Stromal cell of bone marrow (primary cell): ENCODE data around the gene PARP4.
"Not testable (repeated sequence)": the region's sequence is repeated elsewhere in the genome, so short reads cannot be mapped to it uniquely, and the experiment has no call there.

Source experiments
- DNase-seq: peaks from one replicate; pipeline ENCODE4 v3.0.0-alpha.2; 2012; ENCODE audit warnings: low read depth

The PARP4 gene

DNA sequence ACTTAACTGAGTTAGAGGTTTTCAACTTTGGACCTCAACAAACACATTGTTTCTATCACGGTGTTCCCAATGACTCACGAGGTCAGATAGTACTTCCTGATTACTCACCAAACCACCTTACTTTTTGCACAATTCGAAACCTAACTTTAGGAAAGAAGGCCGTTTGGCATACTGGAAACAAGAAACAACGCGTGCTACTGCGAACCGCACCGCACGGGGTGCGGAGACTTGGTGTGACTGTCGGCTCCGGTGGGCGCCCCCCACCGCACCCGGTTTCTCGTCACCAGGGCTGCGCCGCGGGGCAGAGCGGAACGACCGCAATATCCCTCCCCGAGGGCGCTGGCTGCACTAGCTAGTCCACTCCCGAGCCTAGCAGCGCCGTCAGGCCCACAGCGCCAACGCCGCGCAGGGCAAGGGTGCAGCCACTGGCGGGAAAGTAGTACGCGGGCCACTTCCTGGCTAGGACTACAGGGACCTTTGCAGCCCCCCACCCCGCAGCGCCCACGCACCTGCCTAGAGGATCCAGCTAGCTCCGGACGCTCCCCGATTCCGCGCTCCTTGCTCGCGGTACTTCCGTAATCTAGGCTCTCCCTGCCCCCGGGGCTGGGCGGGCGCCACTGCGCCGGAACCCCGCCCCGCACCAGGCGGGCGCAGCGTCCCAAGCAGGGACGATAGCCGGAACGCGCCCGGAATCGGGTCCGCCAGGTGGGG is at the start of gene PARP4:
TSS of gene PARP4 (minus strand) at position 582 of the 711 bp plus-strand sequence. CDS start 9,002 bp downstream, outside the sequence.
- DNase-seq: peak; percentile 49

DNA sequence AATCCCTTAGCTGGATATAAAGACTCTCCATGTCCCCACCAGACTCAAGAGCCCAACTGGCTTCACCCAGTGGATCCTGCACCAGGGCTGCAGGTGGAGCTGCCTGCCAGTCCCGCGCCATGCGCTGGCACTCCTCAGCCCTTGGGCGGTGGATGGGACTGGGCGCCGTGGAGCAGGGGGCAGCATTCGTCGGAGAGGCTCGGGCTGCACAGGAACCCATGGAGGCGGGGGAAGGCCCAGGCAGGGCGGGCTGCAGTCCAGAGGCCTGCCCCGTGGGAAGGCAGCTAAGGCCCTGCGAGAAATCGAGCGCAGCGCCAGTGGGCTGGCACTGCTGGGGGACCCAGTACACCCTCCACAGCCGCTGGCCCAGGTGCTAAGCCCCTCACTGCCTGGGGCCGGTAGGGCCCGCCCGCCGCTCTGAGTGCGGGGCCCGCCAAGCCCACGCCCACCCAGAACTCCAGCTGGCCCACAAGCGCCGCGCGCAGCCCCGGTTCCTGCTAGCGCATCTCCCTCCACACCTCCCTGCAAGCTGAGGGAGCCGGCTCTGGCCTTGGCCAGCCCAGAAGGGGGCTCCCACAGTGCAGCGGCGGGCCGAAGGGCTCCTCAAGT is 48.1 kb upstream of the PARP4 start:
- not testable (repeated sequence) for DNase-seq

GRCh38 chr13:24559431-24560218 is 47.0 kb upstream of the PARP4 start:
- not testable (repeated sequence) for DNase-seq

DNA sequence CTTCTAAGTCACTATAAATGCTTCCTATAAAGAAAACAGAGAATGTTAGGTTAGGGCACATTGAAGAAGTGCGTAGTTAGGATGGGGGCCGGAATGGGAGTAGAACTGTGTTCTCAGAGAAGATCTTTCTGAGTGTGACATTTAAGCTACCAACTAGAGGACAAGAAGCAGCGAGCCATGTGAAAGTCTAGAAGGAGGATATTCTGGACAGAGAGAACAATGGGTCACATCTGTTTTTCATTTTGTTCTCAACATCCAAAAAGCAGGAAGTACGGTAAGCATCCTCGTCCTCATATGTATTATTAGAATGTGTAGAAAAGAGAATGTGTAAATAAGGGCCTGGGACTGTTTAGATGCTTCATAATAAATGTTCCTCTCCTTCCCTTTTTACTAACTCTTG is 44.5 kb upstream of the PARP4 start:
- DNase-seq: no peak

- not testable (repeated sequence) for DNase-seq
Observed at GRCh38 chr13:24553892-24554291, 41.3 kb upstream of the PARP4 start.

- not testable (repeated sequence) for DNase-seq
Observed at GRCh38 chr13:24541476-24542352, 29.1 kb upstream of the PARP4 start.

DNA sequence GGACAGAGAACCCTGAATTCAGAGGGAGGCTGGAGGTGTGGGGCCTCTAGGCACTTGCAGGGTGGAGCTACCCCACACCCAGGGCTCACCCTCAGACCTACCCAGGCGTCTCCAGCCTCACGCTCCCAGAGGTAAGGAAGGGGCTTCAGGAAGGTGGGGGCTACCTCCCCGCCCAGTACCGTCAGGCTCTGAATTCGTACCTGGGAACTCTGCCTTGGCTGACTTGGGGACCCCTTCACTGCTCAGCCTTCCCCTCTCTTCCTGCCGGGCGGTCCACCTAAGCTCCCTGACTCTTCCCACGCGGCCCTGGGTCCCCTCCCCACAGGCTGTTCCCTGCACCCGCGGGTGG is 28.5 kb upstream of the PARP4 start:
- no peak for DNase-seq

- no peak for DNase-seq
Observed at GRCh38 chr13:24540236-24541126, 27.9 kb upstream of the PARP4 start.

DNA sequence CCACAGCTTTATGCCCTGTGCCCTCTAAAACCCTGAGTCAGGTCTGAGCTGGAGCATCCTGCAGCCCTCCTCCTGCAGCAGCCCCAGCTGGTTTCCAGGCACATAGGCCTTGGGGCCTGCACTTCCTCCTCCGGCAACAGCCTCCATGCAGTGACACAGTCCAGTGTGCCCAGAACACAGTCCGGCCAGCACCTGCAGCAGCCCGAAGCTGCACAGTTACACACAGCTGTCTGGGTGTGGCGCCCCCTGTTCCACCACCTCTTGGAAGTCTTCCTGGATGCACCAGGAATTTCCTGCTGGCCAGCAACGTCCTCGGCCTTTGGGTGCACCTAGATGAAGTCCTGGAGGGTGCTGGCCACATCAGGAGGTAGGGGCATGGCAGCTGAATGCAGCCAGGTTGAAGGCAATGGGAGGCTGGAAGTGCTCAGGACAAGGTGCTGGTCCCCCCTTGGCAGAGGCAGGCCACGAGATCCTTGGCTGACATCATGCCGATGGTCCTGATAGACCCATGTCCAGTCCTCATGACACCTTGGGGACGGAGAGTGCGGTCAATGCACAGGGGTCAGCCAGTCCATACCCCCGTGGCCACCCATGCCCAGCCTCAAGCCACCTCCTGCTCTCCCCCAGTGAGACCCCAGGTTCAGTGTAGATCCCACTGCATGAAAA is 27.1 kb upstream of the PARP4 start:
- no peak for DNase-seq

DNA sequence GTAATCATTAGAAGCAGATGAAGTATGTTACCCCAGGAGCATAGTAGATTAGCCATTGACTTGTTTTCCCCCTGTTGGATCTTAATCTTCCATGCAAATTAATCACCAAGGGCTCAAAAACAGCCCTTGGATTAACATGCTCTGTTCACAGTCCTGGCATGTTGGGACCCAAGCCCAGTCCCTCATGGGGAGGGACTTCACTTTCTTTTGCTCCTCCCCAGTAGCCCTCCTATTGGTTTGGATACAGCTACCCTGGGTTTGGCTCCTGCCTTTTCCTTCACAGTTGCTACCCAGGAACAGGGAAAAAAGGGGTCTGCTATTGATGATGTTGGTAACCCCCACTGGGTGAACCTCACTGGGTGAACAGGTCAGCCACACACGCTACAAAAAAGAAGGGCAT is 16.9 kb upstream of the PARP4 start:
- no peak for DNase-seq

DNA sequence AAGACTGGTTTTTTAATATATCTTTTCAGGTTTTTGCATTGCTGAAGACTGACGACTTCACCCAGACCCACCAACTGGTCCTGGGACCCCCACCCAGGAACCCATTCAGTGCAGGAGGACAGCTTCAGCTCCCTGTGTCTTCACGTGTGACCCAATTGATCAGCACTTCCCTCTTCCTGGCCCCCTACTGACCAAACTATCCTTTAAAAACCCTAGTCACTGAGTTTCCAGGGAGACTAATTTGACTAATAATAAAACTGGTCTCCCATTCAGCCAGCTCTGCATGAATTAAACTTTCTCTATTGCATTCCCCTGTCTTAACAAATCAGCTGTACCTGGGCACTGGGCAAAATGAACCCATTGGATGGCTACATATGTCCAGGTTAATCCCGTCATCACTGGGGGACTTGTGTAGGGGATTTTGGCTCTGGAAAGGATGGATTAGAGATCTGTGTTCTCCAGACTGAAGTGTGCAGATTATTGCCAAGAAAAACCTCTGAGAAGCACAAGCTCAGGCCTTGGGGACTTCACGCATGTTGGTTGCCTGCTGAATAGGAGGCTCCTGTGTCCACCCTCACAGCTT is 16.3 kb upstream of the PARP4 start:
- DNase-seq: no peak

DNA sequence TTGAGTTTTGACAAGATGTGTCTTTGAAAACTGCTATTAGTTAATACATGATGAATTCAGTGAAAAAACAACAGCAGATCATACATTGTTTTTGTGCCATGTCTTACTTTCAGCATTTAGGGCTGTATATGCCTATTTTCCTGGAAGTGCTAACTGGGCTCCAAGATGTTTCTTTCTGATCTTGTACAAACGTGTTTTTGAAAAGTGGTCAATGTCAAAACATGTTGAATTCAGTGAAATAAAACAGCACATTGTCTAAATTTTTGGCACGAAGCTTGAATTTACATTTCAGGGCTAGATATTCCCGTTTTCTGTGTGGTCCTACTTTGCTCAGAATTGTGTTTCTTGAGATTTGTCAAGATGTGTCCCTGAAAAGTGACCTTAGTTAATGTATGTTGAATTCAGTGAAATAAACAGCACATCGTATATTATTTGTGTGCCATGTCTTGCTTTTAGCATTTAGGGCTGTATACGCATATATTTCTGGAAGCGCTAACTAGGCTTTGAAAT is 14.7 kb upstream of the PARP4 start:
- DNase-seq: no peak

DNA sequence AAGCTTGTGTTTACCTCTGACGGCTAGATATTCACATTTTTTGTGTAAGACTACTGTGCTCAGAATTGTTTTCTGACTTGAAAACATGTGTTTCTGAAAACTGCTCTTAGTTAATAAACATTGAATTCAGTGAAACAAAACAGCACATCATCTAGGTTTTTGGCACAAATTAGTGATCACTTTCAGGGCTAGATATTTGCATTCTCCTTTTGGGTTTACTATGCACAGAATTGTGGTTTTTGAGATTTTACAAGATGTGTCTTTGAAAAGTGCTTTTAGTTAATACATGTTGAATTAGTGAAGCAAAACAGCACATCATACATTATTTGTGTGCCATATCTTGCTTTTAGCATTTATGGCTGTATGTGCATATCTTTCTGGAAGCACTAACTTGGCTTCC is 8.2 kb upstream of the PARP4 start:
- no peak for DNase-seq

DNA sequence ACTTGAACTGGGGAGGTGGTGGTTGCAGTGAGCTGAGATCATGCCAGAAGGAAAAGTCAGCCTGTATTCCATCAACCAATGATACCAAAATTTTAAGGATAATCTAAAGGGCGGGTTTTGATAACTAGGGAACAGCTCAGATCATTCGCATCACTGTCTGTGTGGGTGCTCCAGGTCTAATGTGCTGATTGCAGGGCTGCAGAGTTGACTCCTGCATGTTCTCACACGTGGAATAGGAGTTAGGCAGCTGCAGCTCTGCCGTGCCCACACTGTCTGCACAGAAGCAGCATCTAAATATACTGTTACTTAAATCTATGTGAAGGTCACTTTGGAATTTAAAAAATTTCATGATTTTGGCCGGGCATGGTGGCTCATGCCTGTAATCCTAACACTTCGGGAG is 4.3 kb upstream of the PARP4 start:
- DNase-seq: no peak

DNA sequence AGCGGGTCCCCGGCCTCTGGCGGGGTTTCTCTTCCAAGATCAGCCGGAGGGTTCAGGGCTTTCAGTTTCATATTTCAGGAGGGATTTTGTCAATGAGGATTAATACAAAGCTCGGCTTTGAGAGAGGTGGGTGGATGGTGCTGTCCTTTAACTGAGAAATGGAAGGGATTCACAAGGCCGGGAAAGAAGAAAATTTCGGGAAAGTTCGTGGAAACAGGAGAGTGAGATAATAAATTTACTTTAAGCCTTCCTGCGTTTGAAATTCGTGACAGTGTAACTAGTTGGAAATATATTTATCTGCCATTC is 283 bp upstream of the PARP4 start:
- DNase-seq: no peak

DNA sequence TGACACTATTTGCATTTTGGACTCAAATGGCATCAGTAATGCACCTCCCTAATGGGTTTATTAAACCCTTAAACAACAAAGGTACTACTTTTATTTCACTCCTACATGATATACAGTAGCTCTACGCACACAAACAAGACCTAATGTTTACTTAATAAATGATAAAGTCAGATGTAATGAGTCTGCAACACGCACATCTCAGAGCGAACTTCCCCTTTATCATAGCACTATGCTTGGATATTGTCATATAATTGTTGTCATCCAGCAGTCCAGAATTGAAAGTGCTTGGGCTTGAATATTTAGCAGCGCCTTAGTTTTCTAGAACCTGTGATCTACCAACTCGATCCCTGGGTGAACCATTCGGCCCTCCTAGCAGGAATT is 772 bp downstream of the PARP4 start:
- no peak for DNase-seq

GRCh38 chr13:24511019-24511815 is 1.4 kb downstream of the PARP4 start:
- DNase-seq: peak; percentile 62

- no peak for DNase-seq
Observed at GRCh38 chr13:24506698-24507335, 5.8 kb downstream of the PARP4 start.

DNA sequence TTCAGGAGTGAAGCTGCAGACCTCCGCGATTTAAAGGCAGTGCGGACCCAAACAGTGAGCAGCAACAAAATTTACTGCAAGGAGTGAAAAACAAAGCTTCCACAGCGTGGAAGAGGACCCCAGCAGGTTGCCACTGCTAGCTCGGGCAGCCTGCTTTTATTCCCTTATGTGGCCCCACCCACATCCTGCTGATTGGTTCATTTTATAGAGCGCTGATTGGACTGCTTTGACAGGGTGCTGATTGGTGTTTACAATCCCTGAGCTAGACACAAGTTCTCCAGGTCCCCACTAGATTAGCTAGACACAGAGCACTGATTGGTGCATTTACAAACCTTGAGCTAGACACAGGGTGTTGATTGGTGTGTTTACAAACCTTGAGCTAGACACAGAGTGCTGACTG is 6.3 kb downstream of the PARP4 start:
- not testable (repeated sequence) for DNase-seq
